ENCODE measurements around the gene HFE.
"Not testable (repeated sequence)": the region's sequence is repeated elsewhere in the genome, so short reads cannot be mapped to it uniquely, and the experiment has no call there.

HFE gene

DNA sequence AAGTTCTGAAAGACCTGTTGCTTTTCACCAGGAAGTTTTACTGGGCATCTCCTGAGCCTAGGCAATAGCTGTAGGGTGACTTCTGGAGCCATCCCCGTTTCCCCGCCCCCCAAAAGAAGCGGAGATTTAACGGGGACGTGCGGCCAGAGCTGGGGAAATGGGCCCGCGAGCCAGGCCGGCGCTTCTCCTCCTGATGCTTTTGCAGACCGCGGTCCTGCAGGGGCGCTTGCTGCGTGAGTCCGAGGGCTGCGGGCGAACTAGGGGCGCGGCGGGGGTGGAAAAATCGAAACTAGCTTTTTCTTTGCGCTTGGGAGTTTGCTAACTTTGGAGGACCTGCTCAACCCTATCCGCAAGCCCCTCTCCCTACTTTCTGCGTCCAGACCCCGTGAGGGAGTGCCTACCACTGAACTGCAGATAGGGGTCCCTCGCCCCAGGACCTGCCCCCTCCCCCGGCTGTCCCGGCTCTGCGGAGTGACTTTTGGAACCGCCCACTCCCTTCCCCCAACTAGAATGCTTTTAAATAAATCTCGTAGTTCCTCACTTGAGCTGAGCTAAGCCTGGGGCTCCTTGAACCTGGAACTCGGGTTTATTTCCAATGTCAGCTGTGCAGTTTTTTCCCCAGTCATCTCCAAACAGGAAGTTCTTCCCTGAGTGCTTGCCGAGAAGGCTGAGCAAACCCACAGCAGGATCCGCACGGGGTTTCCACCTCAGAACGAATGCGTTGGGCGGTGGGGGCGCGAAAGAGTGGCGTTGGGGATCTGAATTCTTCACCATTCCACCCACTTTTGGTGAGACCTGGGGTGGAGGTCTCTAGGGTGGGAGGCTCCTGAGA is at the start of gene HFE:
Gene HFE, plus strand, starts transcription at position 146 of the 832 bp plus-strand sequence. Its CDS starts 12 bp downstream, at position 158.
- peak in 5 of 10 donors; percentile 11 to 85 (median 46) for DNase-seq
- intact Hi-C loops (cut with DNase I), result no loop called here

GRCh38 chr6:26041946-26042345 is 45.3 kb upstream of the HFE start:
- intact Hi-C loops (cut with DNase I), result no loop called here
- no peak for DNase-seq

DNA sequence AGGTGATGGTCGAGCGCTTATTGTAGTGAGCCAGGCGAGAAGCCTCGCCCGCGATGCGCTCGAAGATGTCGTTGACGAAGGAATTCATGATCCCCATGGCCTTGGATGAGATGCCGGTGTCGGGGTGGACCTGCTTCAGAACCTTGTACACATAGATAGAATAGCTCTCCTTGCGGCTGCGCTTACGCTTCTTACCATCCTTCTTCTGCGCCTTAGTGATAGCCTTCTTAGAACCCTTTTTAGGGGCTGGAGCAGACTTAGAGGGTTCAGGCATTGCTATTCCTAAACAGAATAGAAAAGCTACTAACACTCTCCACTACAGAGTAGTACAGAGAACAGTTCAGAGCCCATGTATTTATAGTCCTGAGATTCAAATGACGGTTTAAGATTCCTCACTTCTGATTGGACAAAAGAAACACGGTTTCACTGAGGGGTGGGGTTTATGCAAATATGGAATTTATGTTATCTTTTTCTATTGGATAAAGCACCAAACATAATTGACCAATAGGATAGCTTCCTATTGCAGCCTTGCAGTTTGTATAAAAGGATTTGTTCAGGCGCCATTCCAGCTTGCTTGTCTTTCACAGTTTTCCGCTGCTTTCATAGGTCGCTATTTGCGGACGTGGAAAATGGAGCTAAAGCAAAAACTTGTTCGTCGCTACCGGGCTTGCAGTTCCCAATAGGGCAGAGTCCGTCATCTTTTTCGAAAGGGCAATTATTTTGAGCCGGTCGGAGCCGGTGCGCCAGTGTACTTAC is 43.7 kb upstream of the HFE start:
- peak in 7 of 10 donors; percentile 47 to 89 (median 63) for DNase-seq
- intact Hi-C loops (cut with DNase I), result no loop called here

GRCh38 chr6:26044140-26045064 is 42.8 kb upstream of the HFE start:
- peak in 4 of 10 donors; percentile 20 to 81 (median 56) for DNase-seq
- intact Hi-C loops (cut with DNase I), result no loop called here

GRCh38 chr6:26045065-26045927 is 41.9 kb upstream of the HFE start:
- DNase-seq, result peak in 6 of 10 donors; percentile 65 to 91 (median 68)
- intact Hi-C loops (cut with DNase I), result no loop called here

GRCh38 chr6:26045928-26046368 is 41.3 kb upstream of the HFE start:
- intact Hi-C loops (cut with DNase I), result no loop called here
- no peak for DNase-seq

- intact Hi-C loops (cut with DNase I); DNase-seq: not testable (repeated sequence)
Observed at GRCh38 chr6:26047329-26047728, 39.9 kb upstream of the HFE start.

- DNase-seq, result no peak
- intact Hi-C loops (cut with DNase I), result no loop called here
Observed at GRCh38 chr6:26048590-26048989, 38.6 kb upstream of the HFE start.

DNA sequence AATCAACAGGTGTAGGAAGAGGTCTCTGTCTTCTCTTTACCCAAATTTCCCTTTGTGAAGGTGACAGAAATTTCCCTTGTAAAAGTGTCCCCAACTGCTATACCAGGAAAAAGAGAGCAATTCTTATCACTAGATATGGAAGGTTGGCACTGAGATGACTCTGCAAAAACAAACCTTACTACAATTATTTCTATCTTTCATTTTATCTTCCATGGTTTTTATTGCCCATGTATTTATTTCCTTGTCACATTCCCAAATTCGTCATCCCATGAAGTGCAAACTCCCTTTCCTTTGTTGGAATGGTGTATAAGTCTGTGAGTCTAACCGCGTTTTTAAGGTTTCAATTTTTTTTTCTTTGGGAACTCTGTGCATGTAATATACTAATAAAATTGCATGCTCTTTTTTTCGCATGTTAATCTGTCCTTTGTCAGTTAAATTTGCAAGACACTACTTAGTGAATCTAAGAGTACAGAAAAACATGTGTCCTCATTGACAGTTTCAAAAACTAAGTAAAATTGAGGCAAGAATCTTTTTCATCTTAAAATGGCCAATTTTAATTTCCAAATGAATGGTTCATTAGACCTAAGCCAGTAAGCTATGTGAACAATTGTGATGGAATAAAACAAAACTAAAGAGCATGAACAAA is 35.4 kb upstream of the HFE start:
- DNase-seq, result no peak
- intact Hi-C loops (cut with DNase I), result no loop called here

DNA sequence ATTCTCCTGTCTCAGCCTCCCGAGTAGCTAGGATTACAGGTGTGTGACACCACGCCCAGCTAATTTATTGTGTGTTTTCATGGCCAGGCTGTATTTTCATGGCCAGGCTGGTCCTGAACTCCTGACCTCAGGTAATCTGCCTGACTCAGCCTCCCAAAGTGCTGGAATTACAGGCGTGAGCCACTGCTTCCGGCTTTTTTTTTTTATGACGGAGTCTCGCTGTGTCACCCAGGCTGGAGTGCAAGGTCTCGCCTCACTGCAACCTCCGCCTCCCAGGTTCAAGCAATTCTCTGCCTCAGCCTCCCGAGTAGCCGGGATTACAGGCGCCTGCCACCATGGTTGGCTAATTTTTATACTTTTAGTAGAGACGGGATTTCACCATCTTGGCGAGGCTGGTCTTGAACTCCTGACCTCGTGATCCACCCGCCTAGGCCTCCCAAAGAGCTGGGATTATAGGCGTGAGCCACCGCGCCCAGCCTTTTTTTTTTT is 34.4 kb upstream of the HFE start:
- intact Hi-C loops (cut with DNase I); DNase-seq: not testable (repeated sequence)

DNA sequence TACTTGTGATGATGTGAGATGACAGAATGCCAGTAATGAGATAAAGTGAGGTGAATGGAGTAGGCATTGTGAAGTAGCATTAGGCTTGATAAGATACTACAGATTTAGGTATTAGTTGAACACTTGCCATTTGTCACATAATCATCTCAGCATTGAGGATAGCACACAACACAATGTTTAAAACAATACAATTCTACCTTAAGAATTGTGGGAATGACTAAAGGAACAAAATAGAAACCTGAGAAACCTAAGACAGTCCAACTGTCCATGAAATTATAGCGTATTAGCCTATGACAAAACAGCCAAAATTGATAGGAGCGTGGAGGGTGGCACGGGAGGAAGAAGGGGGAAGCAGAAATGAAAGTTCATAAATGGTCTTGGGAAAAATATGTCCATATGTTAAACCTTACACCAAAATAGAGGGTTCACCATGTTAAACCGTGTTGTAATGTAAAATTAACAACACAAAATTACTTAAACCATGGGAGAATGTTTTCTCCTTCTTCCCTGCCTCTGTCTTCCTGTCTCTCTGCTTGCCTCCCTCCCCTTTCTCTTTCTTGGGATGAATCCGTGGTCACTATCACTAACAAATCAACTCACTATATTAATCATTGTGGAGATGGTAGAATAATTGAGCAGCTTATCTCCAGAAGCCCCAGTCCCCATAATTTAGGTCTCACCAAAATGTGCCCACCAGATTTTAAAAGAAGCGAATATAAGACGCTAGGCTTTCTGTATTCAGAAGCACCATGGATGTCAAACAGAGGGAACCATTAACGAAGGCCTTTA is 33.0 kb upstream of the HFE start:
- intact Hi-C loops (cut with DNase I), result no loop called here
- no peak for DNase-seq

DNA sequence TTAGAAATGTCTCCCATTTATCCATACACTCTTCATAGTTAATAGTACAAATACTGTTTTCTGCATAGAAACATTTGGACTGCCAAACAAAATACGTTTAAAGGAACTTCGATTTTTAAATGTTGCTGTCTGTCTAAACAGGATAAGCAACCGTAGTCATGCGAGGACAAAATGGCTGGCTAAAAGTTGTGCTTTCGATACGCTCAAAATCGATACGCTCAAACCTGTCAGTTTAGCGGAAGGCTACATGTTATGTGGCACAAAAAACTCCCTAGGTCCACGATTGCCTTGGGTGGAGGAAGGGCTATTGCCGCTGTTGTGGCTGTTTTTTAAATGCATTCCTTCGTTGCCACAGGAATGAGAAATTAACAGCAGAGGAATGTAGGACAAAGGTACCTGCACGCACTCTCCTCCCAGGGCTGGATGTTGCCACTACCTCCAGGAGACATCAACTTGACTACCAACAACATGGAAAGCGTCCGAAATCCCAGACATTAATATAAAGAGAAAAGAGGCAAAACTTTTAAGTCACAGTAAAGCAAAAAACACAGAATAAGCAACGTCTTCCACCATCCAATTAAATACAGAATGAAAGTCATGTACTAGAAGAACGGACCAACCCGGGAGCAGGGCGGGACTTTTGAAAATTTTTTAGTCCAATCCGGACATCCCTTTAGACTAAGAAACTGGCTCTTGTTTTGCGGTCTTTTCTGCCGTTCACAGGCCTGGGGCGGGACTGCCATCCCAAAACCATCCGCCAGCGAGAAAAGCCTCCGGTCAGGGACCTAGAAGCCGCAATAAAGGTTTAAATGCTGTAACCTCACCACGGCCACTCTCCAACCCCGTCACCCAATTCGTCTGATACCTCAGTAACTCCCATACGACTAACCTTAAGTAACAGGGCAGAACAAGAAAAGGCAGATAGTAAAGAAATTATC is 32.2 kb upstream of the HFE start:
- intact Hi-C loops (cut with DNase I), result no loop called here
- peak; percentile 71 to 96 (median 88) for DNase-seq

DNA sequence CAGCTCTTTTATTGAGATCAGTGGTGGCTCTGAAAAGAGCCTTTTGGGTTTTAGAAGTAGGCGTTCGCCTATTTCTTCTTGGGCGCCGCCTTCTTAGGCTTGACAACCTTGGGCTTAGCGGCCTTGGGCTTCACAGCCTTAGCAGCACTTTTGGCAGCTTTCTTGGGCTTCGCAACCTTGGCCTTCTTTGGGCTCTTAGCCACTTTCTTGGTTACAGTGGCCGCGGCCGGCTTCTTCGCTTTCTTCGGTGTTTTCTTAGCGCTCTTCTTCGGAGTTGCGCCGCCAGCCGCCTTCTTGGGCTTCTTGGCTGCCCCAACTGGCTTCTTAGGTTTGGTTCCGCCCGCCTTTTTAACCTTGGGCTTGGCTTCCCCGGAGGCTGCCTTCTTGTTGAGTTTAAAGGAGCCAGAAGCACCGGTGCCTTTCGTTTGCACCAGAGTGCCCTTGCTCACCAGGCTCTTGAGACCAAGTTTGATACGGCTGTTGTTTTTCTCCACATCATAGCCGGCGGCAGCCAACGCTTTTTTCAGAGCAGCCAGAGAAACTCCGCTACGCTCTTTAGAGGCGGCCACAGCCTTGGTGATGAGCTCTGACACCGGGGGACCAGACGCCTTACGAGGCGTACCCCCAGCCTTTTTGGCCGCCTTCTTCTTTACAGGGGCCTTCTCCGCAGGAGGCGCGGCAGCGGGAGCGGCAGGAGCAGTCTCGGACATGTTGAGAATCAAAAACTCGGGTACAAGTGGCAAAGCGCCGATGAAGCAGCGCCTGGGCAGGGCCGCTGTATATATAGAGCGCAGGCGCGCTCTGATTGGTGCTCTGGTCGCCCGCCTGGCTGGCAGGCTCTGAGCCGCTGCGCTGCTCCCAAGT is 31.3 kb upstream of the HFE start:
- intact Hi-C loops (cut with DNase I), result no loop called here
- peak; percentile 83 to 99 (median 90) for DNase-seq

DNA sequence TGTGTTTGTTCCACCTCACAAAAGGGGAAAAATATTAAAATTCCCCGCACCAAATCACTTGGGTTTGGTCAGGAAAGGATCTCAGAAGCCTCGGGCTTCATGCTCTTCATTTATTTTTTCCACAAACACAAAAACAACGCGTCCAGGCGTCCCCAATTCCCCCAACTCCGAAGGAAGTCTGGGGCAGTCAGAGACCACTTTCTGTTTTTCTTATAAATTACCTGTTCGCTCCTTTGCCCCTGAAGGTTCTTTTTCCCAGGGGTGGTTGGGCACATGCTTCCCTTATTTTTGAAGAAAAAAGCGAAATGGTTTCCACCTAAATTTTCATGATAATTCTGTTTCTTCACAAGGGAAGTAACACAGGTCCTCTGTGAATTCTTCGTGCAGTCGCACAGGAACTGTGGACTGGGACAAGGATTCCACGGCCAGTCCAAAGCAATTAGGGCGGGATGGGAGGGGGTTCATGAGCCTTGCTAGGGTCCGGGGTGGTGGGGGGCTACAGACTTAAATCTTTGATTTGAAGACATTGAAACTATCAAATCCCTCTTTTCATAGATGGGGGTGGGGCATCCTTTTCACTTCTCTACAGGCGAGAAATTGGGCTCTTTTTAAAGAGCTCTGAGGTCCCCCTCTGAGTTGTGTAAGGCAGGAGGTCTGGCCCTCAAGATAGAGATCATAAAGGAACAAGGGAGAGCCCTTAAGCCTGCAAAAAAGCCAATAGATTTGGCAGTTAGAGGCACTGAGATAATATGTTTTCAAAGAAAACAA is 30.5 kb upstream of the HFE start:
- intact Hi-C loops (cut with DNase I), result no loop called here
- peak in 4 of 10 donors; percentile 8 to 70 (median 15) for DNase-seq

DNA sequence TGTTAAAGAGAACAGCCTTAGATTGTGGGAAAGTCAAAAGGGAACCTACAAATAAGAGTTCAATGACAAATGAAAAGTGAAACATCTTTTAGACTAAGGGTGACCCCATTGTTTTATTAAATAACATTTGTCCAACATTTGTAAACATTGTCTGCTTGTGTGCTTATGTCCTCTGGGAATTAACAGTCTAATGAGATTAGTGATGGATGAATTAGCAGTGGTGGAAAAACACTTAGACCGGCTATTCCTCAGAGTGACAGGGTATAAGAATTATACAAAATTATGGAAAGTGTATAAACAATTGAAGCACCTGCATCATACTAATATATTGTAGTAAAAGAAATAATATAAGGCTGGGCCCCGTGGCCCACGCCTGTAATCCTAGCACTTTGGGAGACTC is 29.3 kb upstream of the HFE start:
- no peak for DNase-seq
- intact Hi-C loops (cut with DNase I), result no loop called here

All from posterior cingulate gyrus (tissue), 11 donors.